GM23338 (cell line): ENCODE results near the gene MTHFD1. TPM values are rescaled to one million over a fixed set of nuclear protein-coding genes. Genes with fewer than 3 reads are reported as not detected.

Experiments used
- ATAC-seq: fragments of 200-7000 bp; cut with Tn5 transposase; 3 replicates; pipeline ENCODE4 v1.9.1; 2020
- DNase-seq: peaks from one replicate; pipeline ENCODE4 v3.0.0-alpha.2; 2015; ENCODE audit warnings: low spot score
- H2AFZ ChIP-seq: fragments of 200-600 bp; sonication (generic); 2 replicates; pipeline ENCODE4 v1.8.0; 2016; ENCODE audit warnings: antibody characterized with exemption, mild to moderate bottlenecking, moderate library complexity
- H3F3A ChIP-seq: fragments of 200-600 bp; sonication (generic); replicated peaks from 2 replicates; pipeline ENCODE4 v1.8.0; 2017; ENCODE audit warnings: antibody characterized with exemption, mixed run types, low read depth
- H3K27ac ChIP-seq: fragments of 200-600 bp; sonication (generic); 2 replicates; pipeline ENCODE4 v1.6.1; 2016; ENCODE audit warnings: low read depth
- H3K27me3 ChIP-seq: fragments of 200-600 bp; sonication (generic); 2 replicates; pipeline ENCODE4 v1.8.0; 2016; ENCODE audit warnings: mild to moderate bottlenecking, mixed run types, moderate library complexity; ENCODE audit not compliant: insufficient read depth
- H3K36me3 ChIP-seq: fragments of 200-600 bp; sonication (generic); 2 replicates; pipeline ENCODE4 v1.8.0; 2016; ENCODE audit warnings: mild to moderate bottlenecking; ENCODE audit not compliant: insufficient read depth
- H3K4me1 ChIP-seq: fragments of 200-600 bp; sonication (generic); 2 replicates; pipeline ENCODE4 v1.8.0; 2016; ENCODE audit warnings: mild to moderate bottlenecking, moderate library complexity; ENCODE audit not compliant: insufficient read depth
- H3K4me2 ChIP-seq: fragments of 200-600 bp; sonication (generic); 2 replicates; pipeline ENCODE4 v1.7.1; 2017; ENCODE audit warnings: mixed run types
- H3K4me3 ChIP-seq: fragments of 200-600 bp; sonication (generic); 2 replicates; pipeline ENCODE4 v1.6.1; 2016; ENCODE audit warnings: mixed run types
- H3K79me2 ChIP-seq: fragments of 200-600 bp; sonication (generic); replicated peaks from 2 replicates; pipeline ENCODE4 v1.8.0; 2017; ENCODE audit warnings: mild to moderate bottlenecking; ENCODE audit not compliant: insufficient read depth
- H3K9me2 ChIP-seq: fragments of 200-600 bp; sonication (generic); 2 replicates; pipeline ENCODE4 v1.8.0; 2017; ENCODE audit not compliant: insufficient read depth
- H4K20me1 ChIP-seq: fragments of 200-600 bp; sonication (generic); replicated peaks from 2 replicates; pipeline ENCODE4 v1.8.0; 2017; ENCODE audit warnings: mild to moderate bottlenecking; ENCODE audit not compliant: insufficient read depth
- H3K27ac Mint-ChIP-seq: 2 replicates; pipeline ENCODE4 v1.8.0; 2020; ENCODE audit warnings: inconsistent platforms, mild to moderate bottlenecking, moderate library complexity, mixed read lengths
- H3K27me3 Mint-ChIP-seq: 3 replicates; pipeline ENCODE4 v1.8.0; 2022; ENCODE audit warnings: low read depth, mild to moderate bottlenecking, moderate library complexity, mixed read lengths, inconsistent platforms; ENCODE audit not compliant: insufficient read depth, poor library complexity
- H3K36me3 Mint-ChIP-seq: 3 replicates; pipeline ENCODE4 v1.8.0; 2021; ENCODE audit warnings: low read depth, mild to moderate bottlenecking, inconsistent platforms, moderate library complexity, mixed read lengths
- H3K4me1 Mint-ChIP-seq: 3 replicates; pipeline ENCODE4 v1.8.0; 2020; ENCODE audit warnings: mild to moderate bottlenecking, inconsistent platforms, mixed read lengths
- H3K4me3 Mint-ChIP-seq: 3 replicates; pipeline ENCODE4 v1.8.0; 2021; ENCODE audit warnings: moderate library complexity, mild to moderate bottlenecking, inconsistent platforms, mixed read lengths
- H3K9me3 Mint-ChIP-seq: 3 replicates; pipeline ENCODE4 v1.8.0; 2020; ENCODE audit warnings: moderate library complexity, mild to moderate bottlenecking, inconsistent platforms, mixed read lengths
- CREB1 ChIP-seq: fragments of 250-450 bp; sonication (Bioruptor Pico); IDR thresholded peaks from 2 replicates; pipeline ENCODE4 v1.5.0; 2020; ENCODE audit warnings: low read depth, mild to moderate bottlenecking, moderate library complexity
- CTCF ChIP-seq, 2 experiments: fragments of 200-600 bp in 1 of 2; sonication (generic) in 1 of 2; conservative IDR thresholded peaks; 2 replicates each; pipeline versions ENCODE4 v1.5.1 to v1.6.1; 2016 to 2017; ENCODE audit warnings: antibody characterized with exemption in 2 of 2, low read depth in 2 of 2, mild to moderate bottlenecking in 2 of 2, moderate library complexity in 1 of 2
- ETS1 ChIP-seq: IDR thresholded peaks from 2 replicates; pipeline ENCODE4 v1.6.1; 2016; ENCODE audit warnings: antibody characterized with exemption
- EZH2phosphoT487 ChIP-seq: fragments of 200-600 bp; sonication (generic); IDR thresholded peaks from one replicate; pipeline ENCODE4 v1.8.1; 2018; ENCODE audit warnings: antibody characterized with exemption; ENCODE audit not compliant: unreplicated experiment
- POLR2AphosphoS5 ChIP-seq: IDR thresholded peaks from 2 replicates; pipeline ENCODE4 v1.6.1; 2016; ENCODE audit warnings: antibody characterized with exemption, low read depth
- ZNF462 ChIP-seq: fragments of 250-450 bp; sonication (Bioruptor Pico); IDR thresholded peaks from 2 replicates; pipeline ENCODE4 v1.5.0; 2020; ENCODE audit warnings: mild to moderate bottlenecking, moderate library complexity
- polyA plus RNA-seq: library from polyadenylated mRNA; unstranded; fragments of >200 nt; fragmentation: Nextera tagmentation; extraction: Ambion mirVana; gene quantifications from 2 replicates; pipeline ENCODE4 v1.2.1, GENCODE V29; 2016
- total RNA-seq: library from RNA; depleted of rRNA; stranded (reverse); fragments of >200 nt; shearing (Covaris generic); gene quantifications from 2 replicates; pipeline ENCODE4 v1.2.3, GENCODE V29; 2014

MTHFD1 gene
- total and polyA plus RNA-seq, 2 experiments from 2014 or later: 219 to 237 TPM

GRCh38 chr14:64501411-64502171 is 113.4 kb downstream of the MTHFD1 start:
- Mint-ChIP-seq H3K4me1 (peaks cover 25% of the 10 kb centered on the region), H3K9me3 (no peaks in the 10 kb centered on the region), H3K4me3 (peak overlapping the region; percentile 94; the same call in 2 of the 3 replicates), H3K27me3 (peaks cover 11% of the 10 kb centered on the region), H3K27ac (no peak overlapping the region), H3K36me3 (peaks cover 18% of the 10 kb centered on the region)
- Histone ChIP-seq H3F3A (peaks cover 8% of the 10 kb centered on the region; the same call in 1 of the 2 replicates), H3K9me2 (no peaks in the 10 kb centered on the region), H3K4me2 (peak overlapping the region; percentile 86), H3K79me2 (peaks cover 71% of the 10 kb centered on the region), H2AFZ (no peak overlapping the region), H3K4me3 (no peak overlapping the region), H3K36me3 (no peaks in the 10 kb centered on the region), H3K4me1 (peaks cover 22% of the 10 kb centered on the region), H4K20me1 (0 out of 2 replicates have a peak, but pooled peaks cover under 1% of the 10 kb centered on the region), H3K27me3 (no peaks in the 10 kb centered on the region), H3K27ac (no peak overlapping the region)
- no peak for ATAC-seq
- no peak for DNase-seq
- TF ChIP-seq ZNF462 (CRISPR knock-in tag) (no peak), CTCF (conservative IDR thresholded peaks at IDR 0.05; ENCODE audit: low read depth in 2 of 2) (no peak), CREB1 (CRISPR knock-in tag) (no peak), POLR2AphosphoS5 (no peak), EZH2phosphoT487 (no peak), ETS1 (no peak)
